ENCODE data around the gene ZIK1. TPM values are rescaled to one million over a fixed set of nuclear protein-coding genes. Genes with fewer than 3 reads are reported as not detected.

ZIK1 gene
- total and polyA plus RNA-seq, 2 of the 8 experiments (the other 6 are each of a cell fraction or from before 2014, with no cell fraction given): 19.4 to 36.5 TPM

DNA sequence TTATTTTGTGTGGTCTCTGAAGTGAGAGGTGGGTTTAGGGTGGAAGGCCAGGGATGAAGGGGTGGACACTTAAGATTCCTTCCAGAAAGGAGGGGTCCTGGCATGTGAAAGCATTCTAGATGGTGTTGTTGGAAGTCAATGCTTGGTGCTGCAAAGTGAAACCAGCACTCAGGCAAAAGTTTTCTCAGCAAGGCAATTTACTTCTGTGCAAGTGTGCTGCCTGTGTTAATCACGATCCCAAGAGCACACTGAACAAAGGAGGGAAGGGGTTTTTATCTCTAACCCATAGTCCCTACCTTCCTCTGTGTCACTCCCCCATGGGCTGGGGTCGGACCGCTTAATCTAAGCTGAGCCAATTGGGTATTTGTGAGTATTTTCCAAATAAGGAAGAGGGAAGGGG lies 31.4 kb downstream of the ZIK1 start (continued):
- no peak for TF ChIP-seq SRF (IDR thresholded peaks at IDR 0.05; ENCODE audit: low read depth, low read length)
- no peak for TF ChIP-seq NANOG (IDR thresholded peaks at IDR 0.05; ENCODE audit: insufficient read depth, low read depth, low read length, poor library complexity, severe bottlenecking)

Data from H1 (cell line).